Measurements from ENCODE around the gene BAIAP2.

DNA sequence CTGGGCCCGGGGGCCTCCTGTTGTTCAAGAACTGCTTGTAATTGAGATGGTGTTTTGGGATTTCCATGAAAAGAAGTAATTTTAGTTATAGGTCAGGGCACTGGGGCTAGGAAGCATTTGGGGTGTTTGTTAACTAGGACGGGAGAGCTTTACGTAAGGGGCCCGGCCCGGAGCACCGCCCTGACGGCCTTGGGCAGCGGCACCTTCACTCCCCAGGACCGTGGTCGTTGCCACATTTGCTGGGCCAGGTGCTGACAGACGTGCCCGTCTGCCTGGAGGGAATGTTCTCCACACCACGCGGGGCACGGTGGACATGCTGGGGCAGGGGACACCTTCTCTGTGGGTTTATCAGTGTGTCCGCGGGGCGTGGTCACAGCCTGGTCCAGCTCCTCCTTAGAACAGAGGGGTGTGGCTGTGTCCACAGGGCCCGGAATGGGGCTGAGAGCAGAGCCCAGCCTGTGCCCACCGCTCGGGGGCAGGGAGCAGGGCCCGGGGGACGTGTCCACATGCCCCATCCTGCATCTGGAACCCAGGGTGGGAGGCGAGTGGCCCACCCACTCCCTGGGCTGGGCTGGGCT is 57.7 kb downstream of the BAIAP2 start:
- no peak for TF ChIP-seq POLR2A (IDR thresholded peaks at IDR 0.05)
- TF ChIP-seq, protein P1, sequence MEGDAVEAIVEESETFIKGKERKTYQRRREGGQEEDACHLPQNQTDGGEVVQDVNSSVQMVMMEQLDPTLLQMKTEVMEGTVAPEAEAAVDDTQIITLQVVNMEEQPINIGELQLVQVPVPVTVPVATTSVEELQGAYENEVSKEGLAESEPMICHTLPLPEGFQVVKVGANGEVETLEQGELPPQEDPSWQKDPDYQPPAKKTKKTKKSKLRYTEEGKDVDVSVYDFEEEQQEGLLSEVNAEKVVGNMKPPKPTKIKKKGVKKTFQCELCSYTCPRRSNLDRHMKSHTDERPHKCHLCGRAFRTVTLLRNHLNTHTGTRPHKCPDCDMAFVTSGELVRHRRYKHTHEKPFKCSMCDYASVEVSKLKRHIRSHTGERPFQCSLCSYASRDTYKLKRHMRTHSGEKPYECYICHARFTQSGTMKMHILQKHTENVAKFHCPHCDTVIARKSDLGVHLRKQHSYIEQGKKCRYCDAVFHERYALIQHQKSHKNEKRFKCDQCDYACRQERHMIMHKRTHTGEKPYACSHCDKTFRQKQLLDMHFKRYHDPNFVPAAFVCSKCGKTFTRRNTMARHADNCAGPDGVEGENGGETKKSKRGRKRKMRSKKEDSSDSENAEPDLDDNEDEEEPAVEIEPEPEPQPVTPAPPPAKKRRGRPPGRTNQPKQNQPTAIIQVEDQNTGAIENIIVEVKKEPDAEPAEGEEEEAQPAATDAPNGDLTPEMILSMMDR (IDR thresholded peaks at IDR 0.05) = no peak
- no peak for TF ChIP-seq POLR2AphosphoS5 (IDR thresholded peaks at IDR 0.05)

All from breast epithelium (tissue), 3 donors.